Measurements from ENCODE around the gene ART5. TPM values are rescaled to one million over a fixed set of nuclear protein-coding genes. Genes with fewer than 3 reads are reported as not detected.

Gene ART5
- total RNA-seq, 4 donors from 2014 or later: not detected

DNA sequence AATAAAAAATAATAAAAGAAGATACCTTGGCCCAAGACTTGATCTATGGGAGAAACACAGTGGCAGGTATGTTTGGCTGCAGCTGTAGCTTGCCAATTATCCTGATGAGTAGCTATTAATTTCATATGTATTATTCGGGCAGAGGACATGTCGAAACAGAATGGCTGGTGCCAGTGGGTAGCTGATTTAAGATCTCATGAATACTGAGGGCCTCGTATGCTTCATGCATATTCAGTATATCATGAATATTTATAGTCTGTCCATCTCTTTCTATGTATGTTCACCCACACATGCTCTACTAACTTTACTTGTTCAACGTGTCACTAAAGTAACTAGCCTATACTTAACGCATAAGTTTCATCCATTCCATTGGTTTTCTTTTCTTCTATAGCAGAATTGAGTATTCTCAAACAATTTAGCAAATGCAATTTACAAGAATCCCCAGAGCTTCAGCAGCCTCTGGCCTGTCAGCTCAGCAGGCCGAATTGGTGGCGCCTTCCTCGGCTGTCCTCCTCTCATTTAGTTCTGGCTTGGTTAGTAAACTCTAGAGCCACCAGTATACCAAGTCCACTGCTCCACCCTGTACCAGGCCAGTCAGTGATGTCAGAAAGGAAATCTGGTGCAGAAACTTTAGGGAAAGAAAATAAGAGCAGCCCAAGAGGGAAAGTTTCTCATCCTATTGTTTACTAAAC is 17.9 kb downstream of the ART5 start:
- 50% methylated on average over 8 of the region's 8 CpGs for WGBS
- H3K27ac ChIP-seq: no peak overlapping the region
- H3K27me3 ChIP-seq: no peaks in the 10 kb centered on the region
- H3K36me3 ChIP-seq: no peaks in the 10 kb centered on the region
- H3K4me1 ChIP-seq: no peaks in the 10 kb centered on the region
- DNase-seq (ENCODE audit: low spot score in 2 of 2): no peak
- H3K9me3 ChIP-seq: no peaks in the 10 kb centered on the region
- H3K4me3 ChIP-seq: no peak overlapping the region
- no peak for TF ChIP-seq POLR2A (IDR thresholded peaks at IDR 0.05)
- TF ChIP-seq EP300 (IDR thresholded peaks at IDR 0.05): no peak
- TF ChIP-seq CTCF (IDR thresholded peaks at IDR 0.05): no peak
- no peak for TF ChIP-seq POLR2AphosphoS5 (IDR thresholded peaks at IDR 0.05)

- 92% methylated on average over 5 of the region's 5 CpGs for WGBS
- no peak for DNase-seq (ENCODE audit: low spot score in 2 of 2)
These were observed 18.7 kb downstream of the ART5 start for GRCh38 chr11:3623121-3623520.

GRCh38 chr11:3622521-3622920 is 19.3 kb downstream of the ART5 start:
- Histone ChIP-seq H3K36me3 (no peaks in the 10 kb centered on the region), H3K27me3 (no peaks in the 10 kb centered on the region), H3K4me1 (no peaks in the 10 kb centered on the region), H3K27ac (no peak overlapping the region), H3K4me3 (no peak overlapping the region), H3K9me3 (no peaks in the 10 kb centered on the region)
- WGBS: 61% methylated on average over 4 of the region's 4 CpGs
- no peak for DNase-seq (ENCODE audit: low spot score in 2 of 2)
- TF ChIP-seq POLR2A (IDR thresholded peaks at IDR 0.05) (no peak), CTCF (IDR thresholded peaks at IDR 0.05) (no peak)

More at GRCh38 chr11:3623121-3623520, 18.7 kb downstream of the ART5 start:
- Histone ChIP-seq H3K27me3 (no peaks in the 10 kb centered on the region), H3K36me3 (no peaks in the 10 kb centered on the region), H3K4me3 (no peak overlapping the region), H3K9me3 (no peaks in the 10 kb centered on the region), H3K4me1 (no peaks in the 10 kb centered on the region), H3K27ac (no peak overlapping the region)
- no peak for TF ChIP-seq POLR2AphosphoS5 (IDR thresholded peaks at IDR 0.05)
- no peak for TF ChIP-seq EP300 (IDR thresholded peaks at IDR 0.05)

- Histone ChIP-seq H3K9me3 (no peaks in the 10 kb centered on the region), H3K4me1 (peaks cover 19% of the 10 kb centered on the region), H3K4me3 (no peak overlapping the region), H3K36me3 (no peaks in the 10 kb centered on the region), H3K27me3 (no peaks in the 10 kb centered on the region), H3K27ac (no peak overlapping the region)
- no peak for DNase-seq (ENCODE audit: low spot score in 2 of 2)
- no peak for TF ChIP-seq POLR2A (IDR thresholded peaks at IDR 0.05)
- TF ChIP-seq EP300 (IDR thresholded peaks at IDR 0.05): no peak
- TF ChIP-seq CTCF (IDR thresholded peaks at IDR 0.05): no peak
- no peak for TF ChIP-seq POLR2AphosphoS5 (IDR thresholded peaks at IDR 0.05)
- 81% methylated on average over 8 of the region's 8 CpGs for WGBS
These were observed 23.8 kb downstream of the ART5 start for GRCh38 chr11:3617990-3618389.

GRCh38 chr11:3616721-3617460 is 24.9 kb downstream of the ART5 start:
- 91% methylated on average over 13 of the region's 25 CpGs for WGBS
- peak in 1 of 2 donors; percentile 69 for DNase-seq (ENCODE audit: low spot score in 2 of 2)
- Histone ChIP-seq H3K4me3 (no peak overlapping the region), H3K9me3 (no peaks in the 10 kb centered on the region), H3K36me3 (no peaks in the 10 kb centered on the region), H3K4me1 (peaks cover 19% of the 10 kb centered on the region), H3K27me3 (no peaks in the 10 kb centered on the region), H3K27ac (no peak overlapping the region)
- TF ChIP-seq POLR2A (IDR thresholded peaks at IDR 0.05) (no peak), EP300 (IDR thresholded peaks at IDR 0.05) (no peak), POLR2AphosphoS5 (IDR thresholded peaks at IDR 0.05) (no peak), CTCF (IDR thresholded peaks at IDR 0.05) (no peak)
